ENCODE measurements around the gene FMR1.

DNA sequence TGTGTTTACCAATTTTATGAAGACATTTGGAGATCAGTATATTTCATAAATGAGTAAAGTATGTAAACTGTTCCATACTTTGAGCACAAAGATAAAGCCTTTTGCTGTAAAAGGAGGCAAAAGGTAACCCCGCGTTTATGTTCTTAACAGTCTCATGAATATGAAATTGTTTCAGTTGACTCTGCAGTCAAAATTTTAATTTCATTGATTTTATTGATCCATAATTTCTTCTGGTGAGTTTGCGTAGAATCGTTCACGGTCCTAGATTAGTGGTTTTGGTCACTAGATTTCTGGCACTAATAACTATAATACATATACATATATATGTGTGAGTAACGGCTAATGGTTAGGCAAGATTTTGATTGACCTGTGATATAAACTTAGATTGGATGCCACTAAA is 1.9 kb downstream of the FMR1 start:
- no peak for TF ChIP-seq POLR2A (IDR thresholded peaks at IDR 0.05)
- TF ChIP-seq, protein P1, sequence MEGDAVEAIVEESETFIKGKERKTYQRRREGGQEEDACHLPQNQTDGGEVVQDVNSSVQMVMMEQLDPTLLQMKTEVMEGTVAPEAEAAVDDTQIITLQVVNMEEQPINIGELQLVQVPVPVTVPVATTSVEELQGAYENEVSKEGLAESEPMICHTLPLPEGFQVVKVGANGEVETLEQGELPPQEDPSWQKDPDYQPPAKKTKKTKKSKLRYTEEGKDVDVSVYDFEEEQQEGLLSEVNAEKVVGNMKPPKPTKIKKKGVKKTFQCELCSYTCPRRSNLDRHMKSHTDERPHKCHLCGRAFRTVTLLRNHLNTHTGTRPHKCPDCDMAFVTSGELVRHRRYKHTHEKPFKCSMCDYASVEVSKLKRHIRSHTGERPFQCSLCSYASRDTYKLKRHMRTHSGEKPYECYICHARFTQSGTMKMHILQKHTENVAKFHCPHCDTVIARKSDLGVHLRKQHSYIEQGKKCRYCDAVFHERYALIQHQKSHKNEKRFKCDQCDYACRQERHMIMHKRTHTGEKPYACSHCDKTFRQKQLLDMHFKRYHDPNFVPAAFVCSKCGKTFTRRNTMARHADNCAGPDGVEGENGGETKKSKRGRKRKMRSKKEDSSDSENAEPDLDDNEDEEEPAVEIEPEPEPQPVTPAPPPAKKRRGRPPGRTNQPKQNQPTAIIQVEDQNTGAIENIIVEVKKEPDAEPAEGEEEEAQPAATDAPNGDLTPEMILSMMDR (IDR thresholded peaks at IDR 0.05) = no peak

Data from right lobe of liver (tissue), 4 donors.